MCF 10A (cell line): ENCODE results near the gene ST7. TPM values are rescaled to one million over a fixed set of nuclear protein-coding genes. Genes with fewer than 3 reads are reported as not detected.

Experiments used
- BruUV-seq: library from RNA; stranded (reverse); fragments of 400-500 nt; replicated peaks from 2 replicates; lab custom pipeline; 2021; lab: Mats Ljungman, UMichigan
- CTCF ChIA-PET: fragments of 300-600 bp; sonication (Branson Sonifier 250); formaldehyde crosslinking; extraction: SDS; loops from one replicate; lab custom pipeline; 2021; ENCODE audit warnings: antibody characterized with exemption, inconsistent platforms; lab: Yijun Ruan, JAX
- POLR2A ChIA-PET: fragments of 300-600, 350-650 bp; sonication (Branson Sonifier 250); formaldehyde crosslinking; extraction: SDS; loops from one replicate; lab custom pipeline; 2020; ENCODE audit warnings: antibody characterized with exemption, inconsistent platforms; lab: Yijun Ruan, JAX
- DNase-seq: peaks from one replicate; pipeline ENCODE4 v3.0.0-alpha.2; 2018; ENCODE audit not compliant: unreplicated experiment
- H3K27ac Mint-ChIP-seq: one replicate; pipeline ENCODE4 v1.8.0; 2022; ENCODE audit warnings: mild to moderate bottlenecking, low read depth, mixed read lengths; ENCODE audit not compliant: unreplicated experiment
- H3K27me3 Mint-ChIP-seq: one replicate; pipeline ENCODE4 v1.8.0; 2022; ENCODE audit warnings: mixed read lengths; ENCODE audit not compliant: insufficient read depth, unreplicated experiment
- H3K36me3 Mint-ChIP-seq: one replicate; pipeline ENCODE4 v1.8.0; 2022; ENCODE audit warnings: mild to moderate bottlenecking, moderate library complexity, mixed read lengths; ENCODE audit not compliant: insufficient read depth, unreplicated experiment
- H3K4me1 Mint-ChIP-seq: one replicate; pipeline ENCODE4 v1.8.0; 2022; ENCODE audit warnings: mixed read lengths; ENCODE audit not compliant: insufficient read depth, unreplicated experiment
- H3K4me3 Mint-ChIP-seq: one replicate; pipeline ENCODE4 v1.8.0; 2022; ENCODE audit warnings: mild to moderate bottlenecking, moderate library complexity, mixed read lengths; ENCODE audit not compliant: unreplicated experiment
- H3K9me3 Mint-ChIP-seq: one replicate; pipeline ENCODE4 v1.8.0; 2022; ENCODE audit warnings: mixed read lengths; ENCODE audit not compliant: unreplicated experiment
- CTCF ChIP-seq: fragments of 200-600 bp; IDR thresholded peaks from one replicate; pipeline ENCODE4 v1.8.0; 2022; ENCODE audit warnings: antibody characterized with exemption, mild to moderate bottlenecking; ENCODE audit not compliant: unreplicated experiment
- intact Hi-C: fragments of 100-400 bp; cut with micrococcal nuclease; formaldehyde crosslinking; loops from 2 replicates; pipeline ENCODE4 v1.14.1; 2022
- total RNA-seq: library from RNA; stranded (reverse); gene quantifications from 2 replicates; pipeline ENCODE4 v1.2.3, GENCODE V29; 2022

ST7 gene
- total RNA-seq, 1 experiment from 2014 or later: 18.5 TPM

- DNase-seq: peak; percentile 83
- no peak overlapping the region for H3K27ac Mint-ChIP-seq
- H3K36me3 Mint-ChIP-seq: no peaks in the 10 kb centered on the region
- H3K4me3 Mint-ChIP-seq: no peak overlapping the region
- BruUV-seq: no TSS peak
- no peaks in the 10 kb centered on the region for H3K27me3 Mint-ChIP-seq
- ChIA-PET POLR2A (interaction anchor here (1.0 kb wide), 1 partner anchor 10 kb away, joined by 4 read pairs; no protein-coding TSS in a partner anchor), CTCF (interaction anchor here (0.6 to 2.3 kb wide), 5 partner anchors 8 to 1790 kb away, joined by 3 to 11 read pairs (median 3); no protein-coding TSS in a partner anchor)
- no peaks in the 10 kb centered on the region for H3K9me3 Mint-ChIP-seq
- no peak for TF ChIP-seq CTCF
- intact Hi-C loops: no loop called here
- H3K4me1 Mint-ChIP-seq: no peaks in the 10 kb centered on the region
Observed at GRCh38 chr7:117157241-117158209, 204.2 kb downstream of the ST7 start.

GRCh38 chr7:117158941-117159697 is 205.8 kb downstream of the ST7 start:
- no TSS peak for BruUV-seq
- no peak overlapping the region for H3K4me3 Mint-ChIP-seq
- POLR2A ChIA-PET: interaction anchor here (1.3 kb wide), 1 partner anchor 9 kb away, joined by 3 read pairs; no protein-coding TSS in a partner anchor
- DNase-seq: no peak
- H3K27me3 Mint-ChIP-seq: no peaks in the 10 kb centered on the region
- no peaks in the 10 kb centered on the region for H3K36me3 Mint-ChIP-seq
- no peak overlapping the region for H3K27ac Mint-ChIP-seq
- TF ChIP-seq CTCF: no peak
- intact Hi-C loops: no loop called here
- no peaks in the 10 kb centered on the region for H3K9me3 Mint-ChIP-seq
- CTCF ChIA-PET: interaction anchor here (0.5 to 2.3 kb wide), 6 partner anchors 10 to 1193 kb away, joined by 3 to 11 read pairs (median 3); no protein-coding TSS in a partner anchor
- no peaks in the 10 kb centered on the region for H3K4me1 Mint-ChIP-seq

- H3K9me3 Mint-ChIP-seq: no peaks in the 10 kb centered on the region
Observed at GRCh38 chr7:117163101-117163500, 209.8 kb downstream of the ST7 start.

More at GRCh38 chr7:117163101-117163500, 209.8 kb downstream of the ST7 start:
- Mint-ChIP-seq H3K27ac (no peak overlapping the region), H3K4me1 (peaks cover 8% of the 10 kb centered on the region), H3K36me3 (no peaks in the 10 kb centered on the region), H3K4me3 (no peak overlapping the region), H3K27me3 (no peaks in the 10 kb centered on the region)
- DNase-seq: no peak
- CTCF ChIA-PET: interaction anchor here (0.5 kb wide), 1 partner anchor 67 kb away, joined by 3 read pairs; no protein-coding TSS in a partner anchor
- no peak for TF ChIP-seq CTCF
- POLR2A ChIA-PET: no interaction called here
- BruUV-seq: no TSS peak
- intact Hi-C loops: no loop called here
